GM19397 (cell line): ENCODE results near the gene XRCC6.
"Not testable (repeated sequence)": the region's sequence is repeated elsewhere in the genome, so short reads cannot be mapped to it uniquely, and the experiment has no call there.

ENCODE experiments used
- ATAC-seq: cut with Tn5 transposase; IDR thresholded peaks from one replicate; pipeline ENCODE4 v1.9.1; 2021; ENCODE audit warnings: mild to moderate bottlenecking, moderate library complexity; ENCODE audit not compliant: unreplicated experiment

XRCC6 gene

GRCh38 chr22:41621099-41621910 lies at the start of gene XRCC6:
Gene XRCC6, plus strand, starts transcription at chr22:41621295. Its CDS starts 710 bp downstream, at chr22:41622005.
- peak; percentile 80 for ATAC-seq

- ATAC-seq, result no peak
Observed at GRCh38 chr22:41571786-41572185, 49.3 kb upstream of the XRCC6 start.

DNA sequence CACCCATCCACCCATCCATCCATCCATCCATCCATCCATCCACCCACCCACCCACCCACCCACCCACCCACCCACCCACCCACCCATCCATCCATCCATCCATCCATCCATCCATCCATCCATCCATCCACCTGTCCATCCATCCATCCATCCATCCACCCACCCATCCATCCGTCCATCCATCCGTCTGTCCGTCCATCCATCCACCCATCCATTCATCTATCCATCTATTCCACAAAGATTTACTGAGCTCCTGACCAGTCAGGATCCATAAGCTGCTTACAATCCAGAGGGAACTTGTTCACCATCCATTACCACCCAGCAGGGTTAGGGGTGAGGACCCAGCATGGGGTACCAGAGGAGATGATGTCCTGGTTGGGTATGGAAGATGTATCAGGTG lies 48.8 kb upstream of the XRCC6 start:
- not testable (repeated sequence) for ATAC-seq

GRCh38 chr22:41573677-41574076 lies 47.4 kb upstream of the XRCC6 start:
- ATAC-seq, result no peak

DNA sequence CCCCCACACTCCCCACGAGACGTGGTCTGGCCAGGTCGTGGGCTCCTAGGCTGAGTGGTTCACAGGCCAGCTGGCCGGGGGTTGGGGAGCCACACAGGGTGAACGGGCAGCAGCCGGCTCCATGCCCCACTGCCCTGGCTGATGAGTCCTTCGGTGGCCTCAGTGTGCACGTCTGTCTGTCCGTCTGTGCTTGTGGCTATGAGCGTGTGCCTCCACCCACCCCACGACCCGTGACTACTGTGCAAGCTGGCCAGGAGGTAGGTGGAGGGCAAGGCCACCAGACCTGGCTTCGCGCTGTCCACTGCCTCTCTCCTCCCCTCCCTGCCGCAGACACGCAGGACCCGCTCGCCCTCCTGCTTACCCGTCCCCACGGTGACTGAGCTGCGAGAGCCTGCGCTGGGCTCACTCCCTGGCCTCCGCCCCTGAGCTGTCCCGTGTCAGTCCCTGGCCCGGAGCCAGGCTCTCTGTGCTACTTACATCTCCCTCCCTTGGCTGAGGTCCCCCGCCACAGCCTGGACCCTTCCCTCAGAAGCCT lies 46.2 kb upstream of the XRCC6 start:
- no peak for ATAC-seq

GRCh38 chr22:41575533-41575932 lies 45.6 kb upstream of the XRCC6 start:
- ATAC-seq, result no peak

GRCh38 chr22:41576877-41577276 lies 44.2 kb upstream of the XRCC6 start:
- ATAC-seq, result no peak

DNA sequence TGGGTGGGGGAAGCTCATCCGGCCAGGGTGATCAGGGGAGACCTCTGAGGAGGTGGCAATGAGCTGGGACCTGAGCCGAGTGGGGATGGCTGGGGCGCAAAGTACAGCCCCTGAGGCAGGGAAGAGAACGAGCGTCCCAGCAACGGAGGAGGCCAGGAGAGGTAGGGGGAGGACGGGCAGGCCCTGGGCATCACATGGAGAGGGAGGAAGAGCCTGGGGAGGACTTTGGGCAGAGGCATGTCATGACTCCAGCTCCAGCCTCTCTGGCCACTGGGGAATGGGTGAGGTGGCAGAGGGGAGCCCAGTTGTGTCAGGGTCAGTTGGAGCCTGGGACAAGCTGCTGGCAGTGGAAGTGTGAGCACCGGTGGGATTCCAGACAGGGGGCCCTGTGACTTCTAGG lies 43.0 kb upstream of the XRCC6 start:
- ATAC-seq, result no peak

GRCh38 chr22:41578818-41579217 lies 42.3 kb upstream of the XRCC6 start:
- ATAC-seq, result no peak

DNA sequence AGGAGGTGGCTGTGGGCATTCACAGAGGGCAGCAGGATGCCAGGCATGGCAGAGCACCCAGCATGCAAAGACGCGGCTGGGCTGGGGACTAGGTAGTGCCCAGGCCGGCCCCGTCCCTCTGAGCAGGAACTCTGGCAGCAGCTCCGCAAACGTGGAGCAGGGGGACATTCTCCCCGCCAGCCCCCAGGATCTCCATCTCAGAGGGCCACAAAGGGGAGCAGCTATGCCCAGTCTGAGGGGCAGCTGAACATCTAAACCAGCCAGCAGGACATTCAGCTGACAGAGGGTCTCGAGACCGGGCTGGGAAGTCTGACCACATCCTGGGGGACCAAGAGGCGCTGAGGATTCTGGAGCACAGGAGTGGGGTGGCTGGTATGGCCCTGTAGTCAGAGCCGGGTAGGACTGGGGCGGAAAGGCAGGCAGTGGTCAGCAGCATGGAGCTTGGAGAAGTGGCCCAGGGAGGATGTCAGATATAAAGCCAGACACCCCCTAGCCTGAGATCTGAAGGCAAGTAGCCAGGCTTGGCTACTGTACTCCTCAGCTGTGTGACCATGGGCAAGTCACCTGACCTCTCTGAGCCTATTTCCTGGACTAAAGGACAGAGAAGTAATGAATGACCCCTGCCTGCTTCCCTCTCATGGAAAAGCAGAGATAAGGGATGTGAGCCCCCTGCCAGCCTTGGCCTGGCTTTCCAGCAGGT lies 41.6 kb upstream of the XRCC6 start:
- no peak for ATAC-seq

DNA sequence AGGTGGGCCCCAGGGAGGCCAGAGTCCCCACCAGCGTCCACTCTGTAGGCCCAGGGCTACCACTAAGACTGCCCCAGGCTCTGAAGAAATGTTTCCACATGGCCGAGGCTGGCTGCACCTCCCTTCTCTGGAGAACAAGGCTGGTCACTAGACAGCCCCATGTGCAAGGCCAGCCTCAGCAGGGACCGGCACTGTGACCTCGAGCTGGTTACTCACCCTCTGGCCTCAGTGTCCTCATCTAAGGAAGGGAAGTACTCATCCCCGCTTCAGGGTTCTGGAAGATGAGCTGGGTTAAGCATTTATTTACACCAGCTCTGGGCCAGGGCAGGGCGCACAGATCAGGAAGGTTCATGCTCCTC lies 41.1 kb upstream of the XRCC6 start:
- no peak for ATAC-seq

- no peak for ATAC-seq
Observed at GRCh38 chr22:41582694-41583093, 38.4 kb upstream of the XRCC6 start.

- no peak for ATAC-seq
Observed at GRCh38 chr22:41584881-41585280, 36.2 kb upstream of the XRCC6 start.

- ATAC-seq, result no peak
Observed at GRCh38 chr22:41585898-41586297, 35.2 kb upstream of the XRCC6 start.

DNA sequence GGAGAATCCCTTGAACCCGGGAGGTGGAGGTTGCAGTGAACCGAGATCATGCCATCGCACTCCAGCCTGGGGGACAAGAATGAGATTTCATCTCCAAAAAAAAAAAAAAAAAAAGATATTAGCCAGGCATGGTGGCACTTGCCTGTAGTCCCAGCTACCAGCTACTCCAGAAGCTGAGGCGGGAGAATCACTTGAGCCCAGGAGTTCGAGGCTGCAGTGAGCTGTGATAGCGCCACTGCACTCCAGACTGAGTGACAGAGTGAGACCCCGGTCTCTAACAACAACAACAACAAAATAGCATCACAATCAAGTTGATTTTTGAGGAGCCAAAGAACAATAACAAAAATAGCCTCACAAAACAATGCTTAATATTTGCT lies 33.8 kb upstream of the XRCC6 start:
- ATAC-seq, result no peak

- peak; percentile 88 for ATAC-seq
Observed at GRCh38 chr22:41589391-41590241, 31.5 kb upstream of the XRCC6 start, which contains the start of gene PMM1. Gene PMM1, minus strand, starts transcription at chr22:41589840. Its CDS starts 35 bp downstream, at chr22:41589805.

GRCh38 chr22:41593336-41593960 lies 27.6 kb upstream of the XRCC6 start:
- ATAC-seq, result not testable (repeated sequence)

GRCh38 chr22:41595703-41596102 lies 25.4 kb upstream of the XRCC6 start:
- no peak for ATAC-seq

- ATAC-seq, result no peak
Observed at GRCh38 chr22:41596776-41597634, 24.1 kb upstream of the XRCC6 start.

- no peak for ATAC-seq
Observed at GRCh38 chr22:41597635-41597953, 23.5 kb upstream of the XRCC6 start.
